NCI-H1048 (cell line): ENCODE data around the gene SPIN2B.

Source experiments
- DNase-seq: peaks from one replicate; lab custom pipeline; 2025; lab: John Stamatoyannopoulos, UW

Gene SPIN2B

DNA sequence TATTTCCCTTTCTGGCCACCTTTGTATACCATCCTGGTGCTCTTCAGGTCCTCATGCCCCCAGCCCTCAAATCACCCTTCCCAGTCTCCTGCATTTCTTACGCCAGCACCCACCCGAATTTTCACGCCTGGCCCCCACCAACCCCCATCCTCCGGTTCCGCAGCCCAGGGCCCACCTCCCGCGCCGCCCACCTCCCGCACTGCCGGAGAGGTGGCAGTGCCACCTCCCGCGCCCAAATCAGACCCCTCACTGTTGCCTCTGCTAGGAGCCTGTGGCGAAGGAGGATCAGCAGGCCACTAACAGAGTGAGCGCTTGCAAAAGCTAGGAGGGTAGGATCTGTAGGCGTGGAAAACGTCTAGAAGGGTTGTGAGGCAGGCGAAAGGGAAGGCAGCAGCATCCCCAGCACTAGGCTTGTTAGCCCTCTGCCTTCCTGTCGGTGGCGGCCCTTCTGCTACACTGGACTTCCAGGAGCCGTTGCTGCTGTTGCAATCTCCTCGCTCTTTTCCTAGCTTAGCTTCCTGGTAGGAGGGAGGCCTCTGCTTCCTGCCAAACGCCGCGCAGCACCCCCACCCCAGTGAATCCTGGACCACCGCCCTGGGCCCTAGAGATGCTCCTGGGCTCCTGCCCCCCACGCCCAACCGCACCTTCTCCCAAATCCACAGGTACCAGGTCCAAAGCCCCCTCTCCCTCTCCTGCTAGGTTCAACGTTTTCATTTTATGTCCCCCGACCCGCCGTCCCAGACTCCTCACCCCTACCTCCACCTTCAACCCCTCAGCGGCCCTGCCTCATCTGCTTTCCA, 51.0 kb downstream of the SPIN2B start:
- DNase-seq: no peak
